Measurements from ENCODE around the gene PTPRK. TPM values are rescaled to one million over a fixed set of nuclear protein-coding genes. Genes with fewer than 3 reads are reported as not detected.

The PTPRK gene
- polyA plus RNA-seq, 1 donor: 57.5 TPM

DNA sequence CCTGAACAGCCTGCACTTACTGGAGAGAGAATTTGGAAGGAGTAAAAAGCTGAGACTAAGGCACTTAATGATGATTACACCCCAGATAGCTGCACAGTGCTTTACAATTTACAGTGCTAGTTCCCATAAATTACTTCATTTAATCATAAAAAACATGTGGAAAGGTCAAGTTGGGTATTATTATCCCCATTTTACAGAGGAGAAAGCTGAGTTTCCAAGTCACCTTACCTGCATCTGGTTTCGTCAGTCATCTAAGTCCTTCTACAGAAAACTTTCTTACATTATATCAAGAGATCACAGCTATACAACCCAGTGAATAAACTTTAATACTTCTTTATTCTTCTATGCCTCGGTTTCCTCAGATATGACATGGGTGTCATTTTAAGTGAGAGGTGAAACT, 3.3 kb downstream of the PTPRK start:
- DNase-seq: no peak

DNA sequence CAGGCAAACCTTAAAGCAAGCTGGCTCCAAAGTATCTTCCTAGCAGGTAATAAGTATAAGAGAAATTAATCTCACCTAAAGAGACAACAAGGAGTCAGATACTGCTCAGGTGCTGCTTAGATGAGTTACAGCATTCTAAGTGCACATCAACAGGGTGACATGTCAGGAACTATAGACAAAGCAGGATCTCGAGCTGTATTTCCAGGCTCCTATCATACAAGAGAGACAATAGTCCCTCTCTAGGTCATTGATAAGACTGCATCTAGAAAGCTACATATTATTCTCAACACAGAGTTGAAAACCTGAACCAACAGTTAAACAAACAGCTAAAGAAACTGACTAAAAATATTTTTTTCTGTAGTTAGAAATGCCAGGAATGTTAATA, 3.9 kb downstream of the PTPRK start:
- no peak for DNase-seq

DNA sequence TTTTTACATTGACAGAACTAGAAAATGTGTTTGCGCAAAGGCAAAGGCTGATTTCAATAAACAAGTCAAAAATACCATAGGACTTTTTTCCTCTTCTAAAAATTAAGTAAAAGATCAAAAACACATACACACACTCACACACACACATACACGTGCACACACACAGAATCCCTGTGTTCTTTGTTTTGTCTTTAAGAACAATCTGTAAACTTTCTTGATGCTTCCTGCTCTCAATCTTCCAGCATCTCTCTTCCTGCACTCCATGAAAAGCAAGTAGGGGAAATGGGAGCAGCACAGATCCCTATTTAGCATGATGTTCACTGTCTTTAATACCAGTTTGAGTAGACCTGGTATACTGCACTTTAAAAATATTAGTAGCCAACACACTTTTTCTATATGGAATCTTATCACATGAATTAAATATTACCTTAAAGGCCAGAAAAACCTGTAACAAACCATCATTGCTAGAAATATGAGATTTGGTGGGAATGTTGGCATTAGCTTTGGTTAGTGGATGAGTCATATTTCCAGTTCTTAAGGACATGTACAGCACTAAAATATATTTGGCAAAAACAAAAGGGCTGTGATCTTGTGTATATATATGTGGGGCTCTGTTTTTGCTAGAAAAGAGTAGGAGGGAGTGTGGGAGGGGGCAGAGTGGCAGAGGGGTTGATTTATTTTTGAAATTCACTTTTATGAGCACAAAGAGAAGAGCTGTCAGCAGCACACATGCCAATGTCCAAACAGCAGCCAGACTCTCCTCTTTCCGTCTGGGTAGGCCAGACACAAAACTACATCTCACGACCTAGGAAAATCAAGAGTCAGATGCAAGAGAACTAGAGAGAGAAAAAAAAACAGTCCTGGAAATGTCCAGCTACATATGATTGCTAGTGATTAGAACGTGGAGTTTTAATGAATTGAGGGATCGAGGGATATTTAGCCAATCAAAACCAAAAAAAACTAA, 4.6 kb downstream of the PTPRK start:
- no peak for DNase-seq

DNA sequence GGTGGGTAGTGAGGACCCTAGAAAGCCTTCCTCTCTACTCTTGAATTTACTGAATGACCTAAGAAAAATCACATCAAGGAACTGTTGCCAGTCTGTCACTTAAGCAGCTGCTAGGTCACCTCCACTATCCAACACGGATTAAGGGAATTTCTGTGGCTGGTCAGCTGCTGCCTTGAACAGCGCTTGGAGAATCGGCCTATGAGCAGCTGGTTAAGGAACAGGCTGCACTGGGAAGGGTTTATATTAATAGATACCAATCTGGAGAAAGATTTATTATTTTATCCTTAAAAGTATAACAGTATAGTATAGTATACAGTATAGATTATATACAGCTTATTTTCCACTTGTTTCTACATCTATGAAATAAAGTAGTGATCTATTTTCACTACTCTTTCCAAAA, 6.5 kb downstream of the PTPRK start:
- DNase-seq: no peak

DNA sequence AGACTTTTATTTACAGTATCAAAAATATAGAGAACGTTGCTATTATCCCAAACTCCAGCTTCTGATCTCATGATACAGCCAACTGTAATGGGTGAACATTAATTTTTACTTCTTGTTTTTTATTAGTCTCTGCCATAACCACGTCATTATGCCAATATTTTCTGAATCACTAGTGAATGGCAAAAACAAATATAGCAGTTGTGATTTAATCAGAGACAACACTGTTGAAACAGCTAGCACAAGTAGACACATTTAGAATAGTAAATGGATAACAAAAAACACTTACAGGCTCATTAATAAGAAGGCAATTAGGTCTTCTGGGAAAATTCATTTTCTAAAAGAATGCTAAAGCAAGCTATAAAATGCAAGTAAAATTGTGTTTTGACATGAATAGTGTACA, 8.1 kb downstream of the PTPRK start:
- no peak for DNase-seq

DNA sequence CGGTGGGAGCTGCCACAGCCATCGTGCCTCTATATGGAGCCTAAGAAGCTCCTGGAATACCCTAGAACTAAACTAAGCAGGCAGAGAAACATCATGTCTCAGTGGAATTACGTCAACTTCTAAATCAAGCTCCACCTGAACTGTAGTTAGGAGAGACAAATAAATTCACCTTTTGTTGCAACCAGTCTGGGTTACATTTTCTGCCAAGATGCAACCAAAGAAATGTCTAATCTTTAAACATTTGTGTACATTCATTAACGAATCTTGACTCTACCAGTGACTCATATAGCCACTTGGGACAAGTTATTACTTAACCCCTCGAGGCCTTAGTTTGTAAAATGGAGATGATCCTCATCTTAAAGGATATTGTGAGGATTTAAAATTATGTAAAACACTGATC, 8.9 kb downstream of the PTPRK start:
- DNase-seq: no peak

DNA sequence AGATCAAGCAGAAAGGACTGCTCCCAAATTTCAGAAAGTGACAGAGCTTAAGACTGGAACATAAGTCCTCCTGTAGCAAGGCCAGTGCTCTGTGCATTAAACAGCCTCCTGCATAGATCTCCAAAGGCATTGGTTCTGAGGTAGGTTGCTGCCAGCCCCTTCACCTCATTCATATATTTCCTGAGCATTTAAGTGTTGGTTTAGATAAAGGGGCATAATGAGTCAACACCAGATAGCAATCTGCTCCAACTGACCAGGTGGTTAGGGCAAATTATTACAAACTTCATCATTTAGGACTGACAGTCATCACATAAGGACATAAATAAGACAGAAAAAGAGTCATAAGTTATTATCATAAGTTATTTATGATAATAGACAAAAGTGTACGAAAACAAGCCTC, 10.7 kb downstream of the PTPRK start:
- DNase-seq: no peak

DNA sequence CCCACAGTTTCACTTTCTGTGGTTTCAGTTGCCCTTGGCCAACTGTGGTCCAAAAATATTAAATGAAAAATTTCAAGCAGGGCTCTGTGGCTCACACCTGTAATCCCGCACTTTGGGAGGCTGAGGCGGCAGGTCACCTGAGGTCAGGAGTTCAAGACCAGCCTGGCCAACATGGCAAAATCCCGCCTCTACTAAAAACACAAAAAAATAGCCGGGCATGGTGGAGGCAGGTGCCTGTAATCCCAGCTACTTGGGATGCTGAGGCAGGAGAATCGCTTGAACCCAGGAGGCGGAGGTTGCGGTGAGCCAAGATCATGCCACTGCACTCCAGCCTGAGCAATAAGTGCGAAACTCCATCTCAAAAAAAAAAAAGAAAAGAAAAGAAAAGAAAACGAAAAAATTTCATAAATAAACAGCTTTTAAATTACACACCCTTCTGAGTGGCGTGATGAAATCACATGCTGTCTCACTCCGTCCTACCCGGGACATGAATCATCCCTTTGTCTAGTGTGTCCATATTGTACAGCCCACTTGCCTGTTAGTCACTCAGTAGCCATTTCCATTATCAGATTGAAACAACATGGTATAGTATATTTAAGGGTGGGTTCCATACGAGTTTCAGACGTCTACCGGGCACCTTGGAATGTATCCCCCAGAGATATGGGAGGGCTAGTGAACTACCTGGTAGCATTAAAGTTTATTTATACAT, 11.7 kb downstream of the PTPRK start:
- no peak for DNase-seq

DNA sequence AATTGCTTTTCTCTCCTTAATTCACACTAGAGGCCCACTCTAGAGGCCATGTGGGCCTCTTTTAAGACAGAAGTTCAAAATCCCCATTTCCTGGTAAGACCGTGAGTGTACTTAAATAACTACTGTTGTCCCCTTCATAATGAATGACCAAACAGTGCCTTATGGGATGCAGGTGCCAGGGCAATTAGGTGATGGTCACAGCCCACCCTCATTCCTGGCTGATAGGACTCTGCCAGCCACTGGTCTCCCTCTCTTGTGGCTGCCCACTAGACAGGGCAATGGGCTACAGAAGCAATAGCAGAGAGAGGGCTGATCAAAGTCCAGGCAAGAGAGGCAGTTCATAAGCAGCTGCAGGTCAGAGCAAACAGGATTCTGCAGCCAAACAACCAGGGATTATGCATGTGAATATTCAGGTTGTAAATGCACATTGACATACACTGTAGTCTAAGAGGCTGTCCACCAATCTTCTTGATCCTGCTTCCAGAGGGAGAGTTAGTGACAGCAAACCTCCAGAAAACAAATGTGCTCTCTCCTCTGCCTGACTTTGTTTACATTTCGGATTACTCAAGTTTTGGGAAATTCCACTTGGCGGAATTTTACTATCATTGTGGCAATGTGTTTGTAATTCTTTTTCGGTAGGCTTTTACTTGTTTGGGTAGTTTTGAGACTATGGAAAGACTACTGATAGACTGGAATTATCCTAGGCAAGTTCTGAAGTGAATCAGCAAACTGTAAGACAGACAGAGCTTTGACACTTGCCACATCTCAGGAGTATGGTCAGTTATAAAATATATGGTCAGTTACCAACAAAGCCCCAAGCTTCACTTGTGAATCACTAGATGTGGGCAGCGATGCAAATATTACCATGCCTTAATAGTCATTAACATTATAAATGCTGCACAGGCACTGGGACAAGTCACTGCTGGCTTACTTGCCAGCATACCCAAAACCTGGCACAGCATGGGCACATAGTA, 12.8 kb downstream of the PTPRK start:
- no peak for DNase-seq

DNA sequence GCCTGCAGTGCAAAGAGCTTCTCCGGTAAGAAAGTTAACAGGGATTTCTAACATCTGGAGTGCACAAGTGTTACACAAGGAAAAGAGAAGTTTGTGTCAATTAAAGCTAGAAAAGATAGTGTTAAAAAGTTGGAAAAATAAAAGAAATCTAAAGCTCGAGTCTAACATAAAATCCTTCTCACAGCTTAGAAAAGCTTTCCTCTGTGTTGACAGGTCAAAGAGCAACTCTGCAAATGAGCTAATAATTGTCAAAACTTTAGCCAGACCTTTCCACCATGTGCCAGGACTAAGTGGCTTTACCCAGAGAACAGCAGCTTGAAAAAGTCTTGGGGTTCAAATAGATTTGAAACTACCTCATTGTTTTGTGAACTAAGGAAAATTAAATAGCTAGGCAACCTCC, 14.8 kb downstream of the PTPRK start:
- DNase-seq: no peak

DNA sequence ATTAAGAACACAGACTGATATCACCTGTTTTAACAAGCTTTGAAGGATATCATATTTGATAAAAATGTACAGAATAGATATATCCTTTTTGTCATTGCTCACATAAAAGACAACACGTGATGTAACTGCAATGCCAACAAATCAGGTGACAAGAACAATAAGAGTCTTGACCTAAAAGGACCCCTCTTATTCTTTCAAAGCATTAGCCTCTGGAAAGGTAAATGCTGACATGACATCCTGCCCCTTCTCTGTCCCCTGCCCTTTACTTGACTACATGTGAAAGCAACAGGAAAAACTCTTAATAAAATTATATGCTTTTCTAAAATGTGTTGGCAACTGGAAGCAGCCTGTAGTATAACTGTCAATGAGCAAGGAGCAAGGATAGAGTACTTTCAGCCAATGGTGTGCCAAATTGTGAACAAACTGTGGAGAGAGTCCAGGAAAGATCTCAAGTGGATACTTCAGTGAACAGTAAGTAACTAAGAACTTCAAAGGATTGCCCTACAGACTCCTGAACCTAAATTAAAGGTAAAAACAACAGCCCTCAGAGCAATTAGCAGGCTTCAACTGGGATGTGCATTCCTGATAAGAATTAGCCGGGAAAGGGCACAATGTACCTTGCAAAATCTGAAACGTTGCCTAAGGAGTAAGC, 16.3 kb downstream of the PTPRK start:
- DNase-seq: no peak

DNA sequence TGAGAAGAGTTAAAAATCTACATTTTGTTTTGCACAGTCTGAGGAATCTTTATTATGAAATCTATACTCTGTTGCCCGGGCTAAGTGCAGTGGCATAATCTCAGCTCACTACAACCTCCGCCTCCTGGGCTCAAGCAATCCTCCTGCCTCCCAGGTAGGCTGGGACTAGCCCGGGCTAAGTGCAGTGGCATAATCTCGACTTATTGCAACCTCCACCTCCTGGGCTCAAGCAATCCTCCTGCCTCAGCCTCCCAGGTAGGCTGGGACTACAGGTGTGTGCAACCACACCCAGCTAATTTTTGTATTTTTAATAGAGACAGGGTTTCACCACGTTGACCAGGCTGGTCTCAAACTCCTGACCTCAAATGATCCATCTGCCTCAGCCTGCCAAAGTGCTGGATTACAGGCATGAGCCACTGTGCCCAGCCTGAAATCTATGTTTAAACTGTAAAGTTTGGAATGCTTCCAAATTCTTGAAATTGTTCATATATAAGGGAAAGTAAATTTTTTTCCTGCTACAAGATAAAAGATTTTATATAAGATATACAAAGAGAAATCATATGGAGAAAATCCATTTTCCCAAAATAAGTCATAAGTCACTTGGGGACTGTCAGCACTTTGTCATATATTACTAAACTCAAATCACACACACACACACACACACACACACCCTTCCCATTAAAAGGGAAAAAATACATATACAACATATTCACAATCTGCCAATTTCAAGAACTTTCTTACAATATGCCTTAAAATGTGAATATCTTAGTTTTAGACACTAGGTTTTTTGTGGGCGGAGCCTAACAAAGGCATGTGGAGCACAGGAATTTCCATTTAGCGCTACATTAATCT, 19.4 kb downstream of the PTPRK start:
- no peak for DNase-seq

DNA sequence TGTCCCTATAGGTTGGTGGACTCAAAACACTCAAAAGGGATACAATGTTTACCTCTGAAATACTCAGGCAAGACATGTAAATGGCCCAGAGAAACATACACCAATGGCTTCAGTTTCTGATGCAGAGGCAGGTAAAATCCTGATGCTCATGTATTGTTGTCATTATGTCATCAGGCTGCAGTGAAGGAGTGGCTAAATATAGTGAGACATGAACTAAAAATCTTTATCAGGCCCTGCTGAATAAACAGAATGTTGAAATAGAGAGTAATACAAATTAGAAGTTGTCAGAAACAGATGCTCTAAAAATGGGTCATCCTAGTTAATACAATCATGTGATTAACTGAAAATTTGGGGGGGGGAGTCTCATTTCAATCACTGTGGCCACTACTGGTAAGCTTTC, 20.4 kb downstream of the PTPRK start:
- DNase-seq: no peak

DNA sequence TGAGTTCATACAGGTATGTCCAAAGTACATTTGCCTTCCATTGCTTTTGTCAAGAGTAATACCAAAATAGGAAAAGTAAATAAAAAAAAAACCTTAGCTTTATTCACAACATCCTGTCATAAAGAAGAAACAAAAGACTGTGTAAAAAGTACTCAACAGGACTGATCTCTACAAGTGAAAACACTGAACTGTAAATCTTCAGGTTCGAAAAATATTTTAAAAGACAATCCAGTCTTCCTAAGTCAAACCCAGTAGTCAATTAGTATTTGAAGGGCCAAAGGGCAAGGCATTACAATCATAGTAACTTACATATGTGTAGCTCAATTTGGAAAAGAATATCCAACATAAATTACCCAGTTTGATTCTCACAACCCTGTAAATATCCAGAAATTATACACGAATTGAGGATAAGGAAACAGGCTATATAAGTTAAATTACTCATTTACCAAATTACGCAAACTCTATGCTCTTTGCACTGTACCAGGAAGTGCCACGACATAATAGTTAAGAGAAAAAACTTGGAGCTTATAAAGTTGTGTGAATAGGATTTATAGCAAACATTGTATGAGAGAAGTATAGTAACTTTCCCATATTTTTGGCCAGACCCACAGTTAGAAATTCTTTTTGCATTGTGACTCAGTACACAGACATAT, 21.2 kb downstream of the PTPRK start:
- no peak for DNase-seq

DNA sequence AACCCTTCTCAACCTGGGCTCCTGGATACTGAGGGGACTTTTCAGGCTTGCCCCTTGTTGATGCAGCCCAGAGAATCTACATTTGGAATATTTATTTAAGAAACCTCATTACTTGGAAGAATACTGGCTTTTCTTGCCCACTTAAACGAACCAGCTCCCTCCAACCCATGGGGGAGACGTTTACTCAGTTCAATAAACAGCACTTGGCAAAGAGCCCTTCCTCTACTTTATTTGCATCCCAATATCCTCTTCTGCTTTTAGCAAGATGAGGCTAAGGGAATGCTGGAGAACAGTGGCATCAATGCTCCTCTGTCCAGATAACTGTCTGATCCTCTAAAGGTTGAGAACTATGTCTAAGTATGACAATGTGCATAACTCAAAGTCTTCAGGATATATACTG, 22.2 kb downstream of the PTPRK start:
- DNase-seq: no peak

DNA sequence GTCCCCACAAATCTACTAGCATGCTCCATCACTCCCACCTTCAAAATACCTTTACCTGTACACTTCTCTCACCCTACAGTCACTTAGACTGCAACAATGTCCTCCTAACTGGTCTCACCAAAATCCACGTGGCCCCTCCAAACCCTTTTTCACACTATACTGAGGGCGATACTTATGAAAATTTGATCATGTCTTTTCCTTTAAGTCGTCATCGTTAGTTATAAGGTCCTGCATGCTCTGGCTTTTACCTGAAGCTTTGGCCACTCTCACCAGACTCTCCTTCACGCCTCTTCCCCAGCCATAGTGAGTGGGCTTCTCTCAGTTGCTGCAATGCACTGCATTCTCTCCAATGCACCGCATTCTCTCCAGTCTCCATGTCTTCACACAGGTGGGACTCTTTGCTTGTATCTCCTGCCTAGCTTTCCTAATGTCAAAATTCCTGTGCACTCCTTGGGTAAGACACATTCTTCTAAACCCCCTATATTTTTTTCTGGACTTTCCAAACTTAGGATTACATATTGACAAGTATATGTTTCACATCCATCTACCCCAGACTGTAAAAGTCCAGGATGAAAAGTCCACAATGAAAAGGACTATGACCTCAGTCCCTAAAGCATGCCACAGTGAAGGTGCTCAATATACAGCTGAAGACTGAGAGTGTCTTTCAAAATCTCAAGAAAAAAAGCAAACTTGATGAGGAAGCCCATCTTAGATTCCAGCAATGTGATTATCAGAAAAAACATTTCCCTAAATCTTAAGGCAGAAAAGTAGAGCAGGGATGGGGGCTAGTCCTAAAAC, 24.7 kb downstream of the PTPRK start:
- DNase-seq: no peak

DNA sequence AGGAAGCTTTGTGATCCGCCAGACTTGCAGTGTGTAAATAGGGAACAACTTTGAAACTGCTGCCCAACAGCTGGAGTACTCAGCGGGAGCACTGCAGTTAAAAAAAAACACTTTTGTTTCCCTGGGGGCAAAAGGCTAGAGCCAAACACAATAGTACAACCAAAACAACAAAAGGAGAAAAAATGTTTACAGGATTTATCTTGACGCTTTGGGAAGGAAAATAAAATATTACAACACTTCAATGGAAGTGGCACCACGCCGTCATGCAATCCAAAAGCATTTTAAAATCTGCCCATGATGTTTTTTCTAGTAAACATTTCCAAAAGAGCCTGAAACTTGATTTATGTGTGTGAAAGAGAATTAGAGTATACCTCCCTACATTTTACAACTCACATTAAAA, 26.0 kb downstream of the PTPRK start:
- DNase-seq: no peak

DNA sequence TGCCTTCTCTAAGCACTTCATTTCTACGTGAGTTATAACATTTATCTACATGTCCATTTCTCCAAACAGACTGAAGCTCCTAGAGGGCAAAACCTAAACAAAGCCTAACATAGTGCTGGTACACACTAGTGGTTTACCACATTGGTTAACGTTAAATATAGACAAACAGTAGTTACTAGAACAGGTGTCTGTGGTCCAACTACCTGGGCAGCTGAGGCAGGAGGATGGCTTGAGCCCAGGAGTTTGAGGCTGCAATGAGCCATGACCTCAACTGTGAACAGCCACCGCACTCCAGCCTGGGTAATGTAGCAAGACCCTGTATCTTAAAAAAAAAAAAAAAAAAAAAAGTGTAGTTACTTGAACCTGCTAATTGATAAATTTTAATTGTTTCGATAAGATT, 26.5 kb downstream of the PTPRK start:
- no peak for DNase-seq

DNA sequence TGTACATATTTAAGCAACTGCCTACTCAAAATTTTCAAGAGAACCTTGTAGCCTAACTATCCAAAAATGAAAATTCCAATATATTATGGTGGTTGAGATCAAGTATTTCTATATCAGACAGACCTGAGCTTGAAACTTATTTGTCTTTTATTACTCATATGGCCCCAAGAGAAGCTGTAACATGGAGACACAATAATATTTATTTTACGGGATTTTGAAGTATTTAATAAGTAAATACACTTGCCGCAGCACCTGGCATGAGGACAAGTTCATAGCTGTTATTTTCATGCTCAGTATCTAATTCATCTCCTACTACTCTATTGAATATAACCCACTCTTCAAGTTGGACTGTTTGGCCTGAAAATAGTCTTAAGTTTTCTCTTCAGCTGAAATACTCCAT, 28.0 kb downstream of the PTPRK start:
- no peak for DNase-seq

Measured in left kidney (tissue), 2 donors.